NT2/D1 (cell line): ENCODE data around the gene PDE4B.

ENCODE experiments used
- SUZ12 ChIP-seq: IDR thresholded peaks from 2 replicates; pipeline ENCODE4 v1.6.1; 2011; ENCODE audit not compliant: insufficient read length, insufficient read depth; ENCODE audit errors: extremely low read depth
- YY1 ChIP-seq: IDR thresholded peaks from 2 replicates; pipeline ENCODE4 v1.6.1; 2011; ENCODE audit not compliant: insufficient read length, insufficient read depth
- ZNF274 ChIP-seq: IDR thresholded peaks from 2 replicates; pipeline ENCODE4 v1.6.1; 2011; ENCODE audit warnings: mild to moderate bottlenecking, low read depth, low read length

DNA sequence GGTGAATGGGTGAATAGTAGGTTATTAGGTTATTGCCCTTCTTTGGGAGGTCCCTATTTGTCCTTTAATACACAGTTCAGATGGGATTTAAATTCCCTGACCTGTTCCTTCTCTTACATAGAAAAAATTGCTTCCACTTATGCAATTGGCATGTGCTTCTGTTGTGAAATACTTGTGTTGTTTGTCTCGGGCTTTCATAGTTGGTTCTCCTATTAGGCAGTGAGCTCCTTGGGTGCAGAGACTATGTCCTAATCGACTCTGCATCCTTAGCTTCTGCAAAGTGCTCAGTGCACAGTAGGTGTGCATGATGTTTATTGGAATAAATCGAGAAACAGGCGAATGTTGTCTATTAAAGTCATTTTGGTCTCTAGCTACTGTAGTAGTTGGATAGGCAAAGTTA is 1.3 kb upstream of the PDE4B start:
- TF ChIP-seq ZNF274 = no peak
- no peak for TF ChIP-seq YY1
- no peak for TF ChIP-seq SUZ12
